Measurements from ENCODE around the gene FBXO31.

The FBXO31 gene

DNA sequence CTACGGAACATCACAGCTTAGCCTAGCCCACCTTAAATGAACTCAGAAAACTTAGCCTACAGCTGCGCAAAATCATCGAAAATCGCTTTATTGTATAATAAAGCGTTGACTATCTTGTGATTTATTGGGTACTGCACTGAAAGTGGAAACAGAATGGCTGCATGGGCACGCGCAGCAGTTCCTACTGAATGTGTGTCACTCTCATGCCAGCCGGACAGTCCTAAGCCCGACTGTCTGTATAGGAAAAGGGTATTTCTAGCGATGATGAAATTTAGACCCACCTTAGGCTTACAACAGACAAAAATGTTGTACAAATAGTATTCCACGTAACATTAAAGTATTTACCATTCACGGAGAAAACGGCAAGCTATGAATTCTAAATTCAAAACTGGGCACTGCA, 9.3 kb downstream of the FBXO31 start:
- no peak overlapping the region for H3K27ac ChIP-seq
- H3K4me3 ChIP-seq (ENCODE audit: low read depth, low read length), result no peak overlapping the region
- no peak overlapping the region for H3K4me2 ChIP-seq (ENCODE audit: low read length)
- H3K9me3 ChIP-seq (ENCODE audit: control insufficient read depth, low read length), result no peaks in the 10 kb centered on the region
- peaks cover 88% of the 10 kb centered on the region for H3K79me2 ChIP-seq
- TF ChIP-seq, protein P1, sequence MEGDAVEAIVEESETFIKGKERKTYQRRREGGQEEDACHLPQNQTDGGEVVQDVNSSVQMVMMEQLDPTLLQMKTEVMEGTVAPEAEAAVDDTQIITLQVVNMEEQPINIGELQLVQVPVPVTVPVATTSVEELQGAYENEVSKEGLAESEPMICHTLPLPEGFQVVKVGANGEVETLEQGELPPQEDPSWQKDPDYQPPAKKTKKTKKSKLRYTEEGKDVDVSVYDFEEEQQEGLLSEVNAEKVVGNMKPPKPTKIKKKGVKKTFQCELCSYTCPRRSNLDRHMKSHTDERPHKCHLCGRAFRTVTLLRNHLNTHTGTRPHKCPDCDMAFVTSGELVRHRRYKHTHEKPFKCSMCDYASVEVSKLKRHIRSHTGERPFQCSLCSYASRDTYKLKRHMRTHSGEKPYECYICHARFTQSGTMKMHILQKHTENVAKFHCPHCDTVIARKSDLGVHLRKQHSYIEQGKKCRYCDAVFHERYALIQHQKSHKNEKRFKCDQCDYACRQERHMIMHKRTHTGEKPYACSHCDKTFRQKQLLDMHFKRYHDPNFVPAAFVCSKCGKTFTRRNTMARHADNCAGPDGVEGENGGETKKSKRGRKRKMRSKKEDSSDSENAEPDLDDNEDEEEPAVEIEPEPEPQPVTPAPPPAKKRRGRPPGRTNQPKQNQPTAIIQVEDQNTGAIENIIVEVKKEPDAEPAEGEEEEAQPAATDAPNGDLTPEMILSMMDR (IDR thresholded peaks at IDR 0.05), result no peak
- H3K4me1 ChIP-seq, result no peaks in the 10 kb centered on the region
- H2AFZ ChIP-seq, result no peak overlapping the region
- no peaks in the 10 kb centered on the region for H3K36me3 ChIP-seq (ENCODE audit: control insufficient read depth, insufficient read depth, low read length)
- no peak overlapping the region for H3K9ac ChIP-seq
- H3K27me3 ChIP-seq (ENCODE audit: control insufficient read depth, insufficient read depth, low read length), result no peaks in the 10 kb centered on the region

DNA sequence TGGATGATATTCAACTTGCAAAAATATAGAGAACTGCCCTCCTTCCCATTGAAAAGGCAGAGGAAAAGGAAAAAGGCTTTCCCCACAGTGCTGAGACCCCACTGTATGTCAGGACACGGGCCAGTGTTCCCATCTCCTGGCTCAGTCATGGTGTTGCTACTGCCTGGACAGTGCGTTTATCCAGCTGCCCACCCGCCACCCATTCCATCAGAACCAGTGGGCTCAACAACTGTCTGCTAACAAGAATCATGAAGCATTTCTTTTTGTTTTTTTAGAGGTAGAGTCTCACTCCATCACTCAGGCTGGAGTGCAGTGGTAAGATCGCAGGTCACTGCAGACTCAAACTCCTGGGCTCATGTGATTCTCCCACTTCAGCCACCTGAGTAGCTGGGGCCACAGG, 11.3 kb downstream of the FBXO31 start:
- Histone ChIP-seq H3K27ac (no peak overlapping the region), H3K36me3 (ENCODE audit: control insufficient read depth, insufficient read depth, low read length) (no peaks in the 10 kb centered on the region), H2AFZ (no peak overlapping the region), H3K9ac (no peak overlapping the region), H3K4me1 (no peaks in the 10 kb centered on the region), H3K4me2 (ENCODE audit: low read length) (no peak overlapping the region), H3K79me2 (peaks cover 87% of the 10 kb centered on the region), H3K4me3 (ENCODE audit: low read depth, low read length) (no peak overlapping the region), H3K9me3 (ENCODE audit: control insufficient read depth, low read length) (no peaks in the 10 kb centered on the region), H3K27me3 (ENCODE audit: control insufficient read depth, insufficient read depth, low read length) (no peaks in the 10 kb centered on the region)
- TF ChIP-seq, protein P1 (IDR thresholded peaks at IDR 0.05), result no peak

DNA sequence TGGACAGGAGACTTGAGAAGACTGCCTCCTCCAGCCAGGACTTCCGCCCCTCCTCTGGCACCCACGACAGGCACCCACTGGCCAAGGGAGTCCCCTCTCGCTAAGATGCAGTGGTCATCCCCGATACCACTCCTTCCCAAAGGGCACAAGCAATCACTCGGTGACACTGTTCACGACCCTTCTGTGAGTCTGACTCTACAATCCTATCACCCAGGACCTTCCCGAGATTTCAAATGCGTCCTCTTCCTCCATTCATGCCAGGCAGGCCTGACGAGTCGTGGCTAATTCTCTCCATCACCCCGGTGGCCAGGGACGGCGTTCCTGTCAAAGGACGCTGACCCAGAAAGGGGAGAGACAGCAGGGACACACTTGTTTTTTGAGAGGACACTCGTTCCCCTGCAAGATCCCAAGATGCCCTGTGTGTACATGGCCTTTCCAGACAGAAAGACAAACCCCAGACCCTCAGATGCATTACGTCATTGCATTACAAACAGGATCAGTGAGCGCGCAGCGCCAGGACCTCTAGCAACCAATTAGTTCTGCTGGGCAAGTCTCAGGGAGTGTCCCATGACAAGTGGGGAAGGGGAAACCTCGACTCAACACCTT, 12.2 kb downstream of the FBXO31 start:
- Histone ChIP-seq H3K9ac (no peak overlapping the region), H3K4me1 (no peaks in the 10 kb centered on the region), H3K27me3 (ENCODE audit: control insufficient read depth, insufficient read depth, low read length) (no peaks in the 10 kb centered on the region), H3K4me2 (ENCODE audit: low read length) (no peak overlapping the region), H3K79me2 (peaks cover 89% of the 10 kb centered on the region), H3K27ac (no peak overlapping the region), H2AFZ (no peak overlapping the region), H3K36me3 (ENCODE audit: control insufficient read depth, insufficient read depth, low read length) (no peaks in the 10 kb centered on the region), H3K4me3 (ENCODE audit: low read depth, low read length) (no peak overlapping the region), H3K9me3 (ENCODE audit: control insufficient read depth, low read length) (no peaks in the 10 kb centered on the region)
- TF ChIP-seq, protein P1 (IDR thresholded peaks at IDR 0.05), result no peak

DNA sequence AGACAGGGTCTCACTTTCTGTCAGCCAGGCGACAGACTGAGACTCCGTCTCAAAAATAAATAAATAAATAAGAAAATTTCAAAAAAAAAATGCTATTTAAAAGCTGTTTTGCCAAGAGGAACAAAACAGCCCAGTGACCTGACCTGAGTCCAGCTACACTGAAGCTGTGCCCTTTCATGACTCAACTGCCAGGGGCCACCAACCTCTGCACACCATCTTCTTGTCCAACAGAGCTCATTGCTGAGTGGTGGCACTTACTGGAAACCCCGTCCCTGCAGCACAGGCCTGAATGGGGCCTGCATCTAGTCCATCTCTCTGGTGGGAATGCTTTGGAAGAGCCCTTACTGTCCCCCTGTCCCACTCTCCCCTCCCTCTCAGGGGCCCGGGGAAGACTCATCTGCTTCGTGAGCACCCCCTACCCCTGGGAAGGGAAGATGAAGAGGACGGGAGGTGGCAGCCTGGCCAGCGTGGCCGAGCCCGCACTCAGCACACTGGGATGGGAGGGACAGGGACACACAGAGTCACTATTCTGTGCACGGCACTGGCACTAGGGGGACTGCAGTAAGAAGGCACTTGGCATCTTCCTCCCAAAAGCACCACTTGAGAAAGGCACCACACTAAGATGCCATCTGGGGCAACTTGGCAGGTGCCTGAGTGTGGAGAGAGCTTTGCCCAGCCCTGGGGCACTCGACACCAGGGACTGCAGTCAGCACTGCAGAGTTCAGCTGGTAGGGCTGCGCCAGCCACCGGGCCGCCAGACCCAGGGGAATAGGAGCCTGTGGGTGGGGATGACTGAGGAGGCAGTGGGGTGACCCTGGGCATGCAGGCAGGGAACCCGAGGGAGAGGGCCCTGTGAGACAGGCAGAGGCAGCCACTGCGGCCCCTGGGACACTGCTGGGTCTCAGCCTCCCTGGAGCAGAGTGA, 13.5 kb downstream of the FBXO31 start:
- H2AFZ ChIP-seq, result no peak overlapping the region
- no peaks in the 10 kb centered on the region for H3K27me3 ChIP-seq (ENCODE audit: control insufficient read depth, insufficient read depth, low read length)
- H3K9ac ChIP-seq, result no peak overlapping the region
- H3K9me3 ChIP-seq (ENCODE audit: control insufficient read depth, low read length), result no peaks in the 10 kb centered on the region
- no peak overlapping the region for H3K27ac ChIP-seq
- H3K4me1 ChIP-seq, result peaks cover 3% of the 10 kb centered on the region
- peaks cover 88% of the 10 kb centered on the region for H3K79me2 ChIP-seq
- no peak overlapping the region for H3K4me3 ChIP-seq (ENCODE audit: low read depth, low read length)
- H3K36me3 ChIP-seq (ENCODE audit: control insufficient read depth, insufficient read depth, low read length), result no peaks in the 10 kb centered on the region
- TF ChIP-seq, protein P1 (IDR thresholded peaks at IDR 0.05), result no peak
- H3K4me2 ChIP-seq (ENCODE audit: low read length), result no peak overlapping the region
